A549 treated with dexamethasone at 1 μM for 4 hours (cell line): ENCODE results near the gene ZNF660. TPM values are rescaled to one million over a fixed set of nuclear protein-coding genes. Genes with fewer than 3 reads are reported as not detected.

ENCODE experiments used
- total RNA-seq: library from RNA; stranded (reverse); fragments of 200-300 nt; extraction: Qiagen RNA extraction; gene quantifications from 5 replicates; pipeline ENCODE4 v1.2.3, GENCODE V29; 2022

ZNF660 gene
- not detected in 5 replicates for total RNA-seq

GRCh38 chr3:44584646-44585501 lies at the start of gene ZNF660:
TSS of gene ZNF660 (plus strand) at chr3:44584964. CDS start at chr3:44594194, 9,230 bp downstream.

GRCh38 chr3:44554626-44555592 lies 29.9 kb upstream of the ZNF660 start, which contains the start of gene ZKSCAN7:
TSS of gene ZKSCAN7 (plus strand) at chr3:44555193. CDS start at chr3:44557048, 1,855 bp downstream.

GRCh38 chr3:44624749-44625480 lies 40.2 kb downstream of the ZNF660 start, which contains the start of gene ZNF197:
TSS of gene ZNF197 (plus strand) at chr3:44625036. CDS start at chr3:44629155, 4,119 bp downstream.

GRCh38 chr3:44648564-44649229 lies 63.9 kb downstream of the ZNF660 start, which contains the start of gene ZNF35:
TSS of gene ZNF35 (plus strand) at chr3:44648732. CDS start at chr3:44651068, 2,336 bp downstream.

Other genes with a start within 250 kb of the ZNF660 start
- gene TCAIM, start 246.2 kb upstream of the ZNF660 start, total RNA-seq = 6.5 to 9.1 TPM (median 8.0 TPM) in 5 replicates
- 1.9 to 3.6 TPM (median 3.1 TPM) in 5 replicates for gene ZNF445, start 107.3 kb upstream of the ZNF660 start, total RNA-seq
- gene ZKSCAN7, start 29.8 kb upstream of the ZNF660 start, total RNA-seq = not detected in 5 replicates
- gene ZNF197, start 40.1 kb downstream of the ZNF660 start, total RNA-seq = 1.4 to 2.4 TPM (median 2.0 TPM) in 5 replicates
- gene ZNF35, start 63.8 kb downstream of the ZNF660 start, total RNA-seq = 5.1 to 6.5 TPM (median 5.4 TPM) in 5 replicates
- gene ZNF502, start 127.7 kb downstream of the ZNF660 start, total RNA-seq = 1.6 to 2.2 TPM (median 1.6 TPM) in 5 replicates
- gene ZNF501, start 144.7 kb downstream of the ZNF660 start, total RNA-seq = 0.02 TPM in 1 of 5 replicates, not detected in the others
- 13.2 to 20.8 TPM (median 20.2 TPM) in 5 replicates for gene KIAA1143, start 176.7 kb downstream of the ZNF660 start, total RNA-seq
- gene KIF15, start 176.8 kb downstream of the ZNF660 start, total RNA-seq = 9.2 to 11.4 TPM (median 10.5 TPM) in 5 replicates